ENCODE results near the gene ZNF93.

GRCh38 chr19:19955208-19955607 is 54.5 kb downstream of the ZNF93 start:
- TF ChIP-seq SUZ12 (IDR thresholded peaks at IDR 0.05; ENCODE audit: extremely low read depth, insufficient read depth, insufficient read length) (no peak), ZNF274 (IDR thresholded peaks at IDR 0.05; ENCODE audit: low read depth, low read length) (no peak)

Measured in NT2/D1 (cell line).